A673 (cell line): ENCODE measurements around the gene PES1. TPM values are rescaled to one million over a fixed set of nuclear protein-coding genes. Genes with fewer than 3 reads are reported as not detected.

ENCODE experiments used
- BruUV-seq: library from RNA; stranded (reverse); fragments of 400-500 nt; replicated peaks from 2 replicates; lab custom pipeline; 2021; lab: Mats Ljungman, UMichigan
- CTCF ChIA-PET: fragments of 300-600 bp; sonication (Branson Sonifier 250); formaldehyde crosslinking; loops from one replicate; lab custom pipeline; 2022; ENCODE audit warnings: antibody characterized with exemption; lab: Charles Lee
- POLR2A ChIA-PET: fragments of 300-600 bp; sonication (Branson Sonifier 250); formaldehyde crosslinking; loops from one replicate; lab custom pipeline; 2022; ENCODE audit warnings: antibody characterized with exemption; ENCODE audit not compliant: low non-redundant PET; lab: Charles Lee
- DNase-seq: peaks from one replicate; pipeline ENCODE4 v3.0.0-alpha.2; 2015; ENCODE audit warnings: low spot score
- H3K27ac ChIP-seq: fragments of 200-600 bp; sonication (generic); 2 replicates; pipeline ENCODE4 v1.5.1; 2016; ENCODE audit warnings: mixed run types, low read depth, mild to moderate bottlenecking, mixed read lengths, antibody characterized with exemption, low read length; ENCODE audit not compliant: poor library complexity, severe bottlenecking
- H3K27me3 ChIP-seq: fragments of 200-600 bp; sonication (generic); replicated peaks from 2 replicates; pipeline ENCODE4 v1.6.1; 2017; ENCODE audit warnings: mixed run types, low read depth, mild to moderate bottlenecking, mixed read lengths, antibody characterized with exemption, low read length; ENCODE audit not compliant: insufficient read depth, poor library complexity
- H3K36me3 ChIP-seq: fragments of 200-600 bp; sonication (generic); 2 replicates; pipeline ENCODE4 v1.6.1; 2016; ENCODE audit warnings: mixed run types, mild to moderate bottlenecking, mixed read lengths, antibody characterized with exemption, low read length; ENCODE audit not compliant: insufficient read depth, poor library complexity, severe bottlenecking
- H3K4me1 ChIP-seq: fragments of 200-600 bp; sonication (generic); 2 replicates; pipeline ENCODE4 v1.6.1; 2017; ENCODE audit warnings: mixed run types, mild to moderate bottlenecking, mixed read lengths, antibody characterized with exemption, low read length; ENCODE audit not compliant: insufficient read depth, poor library complexity, severe bottlenecking
- H3K4me3 ChIP-seq: fragments of 200-600 bp; sonication (generic); 2 replicates; pipeline ENCODE4 v1.5.1; 2016; ENCODE audit warnings: low read depth, mixed run types, mild to moderate bottlenecking, mixed read lengths, low read length; ENCODE audit not compliant: poor library complexity, severe bottlenecking
- H3K9me3 ChIP-seq: fragments of 200-600 bp; sonication (generic); 2 replicates; pipeline ENCODE4 v1.6.1; 2016; ENCODE audit warnings: mixed run types, low read depth, mild to moderate bottlenecking, mixed read lengths, antibody characterized with exemption, low read length; ENCODE audit not compliant: poor library complexity, severe bottlenecking
- EZH2 ChIP-seq: fragments of 200-600 bp; sonication (generic); IDR thresholded peaks from 2 replicates; pipeline ENCODE4 v1.6.1; 2017; ENCODE audit warnings: borderline replicate concordance, low read depth, mild to moderate bottlenecking, mixed read lengths, antibody characterized with exemption, low read length; ENCODE audit not compliant: poor library complexity, severe bottlenecking
- intact Hi-C: fragments of 100-400 bp; cut with micrococcal nuclease; formaldehyde crosslinking; loops from one replicate; pipeline ENCODE4 v1.10.0; 2022; ENCODE audit not compliant: unreplicated experiment
- total RNA-seq: library from RNA; stranded (reverse); gene quantifications from 2 replicates; pipeline ENCODE4 v1.2.3, GENCODE V29; 2021
- TF ChIP-seq, protein P1 (sequence below): fragments of 300-800, 200-600 bp; sonication (generic); conservative IDR thresholded peaks from 2 replicates; pipeline ENCODE4 v1.5.1; 2017; ENCODE audit warnings: low read depth, mild to moderate bottlenecking, antibody characterized with exemption, low read length, moderate library complexity, mixed read lengths

PES1 gene
- total RNA-seq, 1 experiment from 2014 or later: 175 TPM

- Histone ChIP-seq H3K27me3 (no peaks in the 10 kb centered on the region), H3K4me1 (peaks cover 7% of the 10 kb centered on the region), H3K4me3 (no peak overlapping the region), H3K36me3 (peaks cover 75% of the 10 kb centered on the region), H3K27ac (no peak overlapping the region), H3K9me3 (no peaks in the 10 kb centered on the region)
- ChIA-PET POLR2A (interaction anchor here (0.7 kb wide), 1 partner anchor 155 kb away, joined by 3 read pairs; no protein-coding TSS in a partner anchor), CTCF (no interaction called here)
- intact Hi-C loops: no loop called here
- TF ChIP-seq EZH2: no peak
- TF ChIP-seq, protein P1, sequence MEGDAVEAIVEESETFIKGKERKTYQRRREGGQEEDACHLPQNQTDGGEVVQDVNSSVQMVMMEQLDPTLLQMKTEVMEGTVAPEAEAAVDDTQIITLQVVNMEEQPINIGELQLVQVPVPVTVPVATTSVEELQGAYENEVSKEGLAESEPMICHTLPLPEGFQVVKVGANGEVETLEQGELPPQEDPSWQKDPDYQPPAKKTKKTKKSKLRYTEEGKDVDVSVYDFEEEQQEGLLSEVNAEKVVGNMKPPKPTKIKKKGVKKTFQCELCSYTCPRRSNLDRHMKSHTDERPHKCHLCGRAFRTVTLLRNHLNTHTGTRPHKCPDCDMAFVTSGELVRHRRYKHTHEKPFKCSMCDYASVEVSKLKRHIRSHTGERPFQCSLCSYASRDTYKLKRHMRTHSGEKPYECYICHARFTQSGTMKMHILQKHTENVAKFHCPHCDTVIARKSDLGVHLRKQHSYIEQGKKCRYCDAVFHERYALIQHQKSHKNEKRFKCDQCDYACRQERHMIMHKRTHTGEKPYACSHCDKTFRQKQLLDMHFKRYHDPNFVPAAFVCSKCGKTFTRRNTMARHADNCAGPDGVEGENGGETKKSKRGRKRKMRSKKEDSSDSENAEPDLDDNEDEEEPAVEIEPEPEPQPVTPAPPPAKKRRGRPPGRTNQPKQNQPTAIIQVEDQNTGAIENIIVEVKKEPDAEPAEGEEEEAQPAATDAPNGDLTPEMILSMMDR: no peak
- no peak for DNase-seq
- no TSS peak for BruUV-seq
These were observed 5.3 kb downstream of the PES1 start for GRCh38 chr22:30586414-30586813.

GRCh38 chr22:30584441-30584840, 7.3 kb downstream of the PES1 start:
- Histone ChIP-seq H3K27ac (no peak overlapping the region), H3K27me3 (no peaks in the 10 kb centered on the region), H3K9me3 (no peaks in the 10 kb centered on the region), H3K4me1 (no peaks in the 10 kb centered on the region), H3K36me3 (peaks cover 95% of the 10 kb centered on the region), H3K4me3 (no peak overlapping the region)
- ChIA-PET CTCF (no interaction called here), POLR2A (no interaction called here)
- BruUV-seq: no TSS peak
- TF ChIP-seq EZH2: no peak
- TF ChIP-seq, protein P1: no peak
- intact Hi-C loops: no loop called here
- DNase-seq: no peak

DNA sequence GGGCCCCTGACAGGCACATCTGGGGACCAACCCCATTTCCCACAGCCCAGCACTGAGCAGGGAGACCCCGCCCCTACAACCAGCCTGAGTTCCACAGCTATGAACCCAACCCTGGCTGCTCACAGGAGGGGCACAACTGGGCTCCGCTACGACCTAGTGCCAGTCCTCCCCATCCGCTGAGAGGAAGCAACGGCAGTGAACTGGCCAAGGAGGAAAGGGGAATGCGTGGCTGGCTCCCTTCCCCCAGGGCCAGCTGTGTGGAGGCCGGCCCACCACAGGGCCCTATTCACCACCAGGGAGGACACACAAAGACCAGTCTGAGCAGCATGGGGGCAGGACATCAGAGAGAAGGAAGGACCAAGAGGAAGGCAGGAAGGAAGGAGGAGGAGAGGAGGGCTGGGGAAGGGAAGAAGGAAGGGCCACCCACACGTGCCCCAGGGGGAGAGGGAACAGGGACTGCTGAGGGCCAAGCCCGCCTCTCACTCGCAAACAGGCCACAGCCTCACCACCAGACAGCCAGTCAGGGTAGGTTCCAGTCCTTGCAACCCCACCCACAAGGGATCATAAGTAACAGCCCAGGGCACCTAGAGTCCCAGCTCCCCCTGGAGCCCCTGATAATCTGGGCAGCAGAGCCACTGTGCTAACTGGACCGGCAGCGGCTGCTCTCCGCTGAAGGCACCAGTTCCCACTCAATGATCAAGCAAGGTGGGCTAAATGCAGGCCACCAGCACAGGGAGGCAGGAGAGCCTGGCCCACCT, 8.7 kb downstream of the PES1 start:
- ChIA-PET CTCF (no interaction called here), POLR2A (no interaction called here)
- Histone ChIP-seq H3K27ac (no peak overlapping the region), H3K27me3 (no peaks in the 10 kb centered on the region), H3K36me3 (peaks cover 99% of the 10 kb centered on the region), H3K9me3 (no peaks in the 10 kb centered on the region), H3K4me1 (no peaks in the 10 kb centered on the region), H3K4me3 (no peak overlapping the region)
- TF ChIP-seq, protein P1: no peak
- DNase-seq: no peak
- intact Hi-C loops: no loop called here
- BruUV-seq: no TSS peak
